GM18498 (cell line): ENCODE measurements around the gene CDH20.

Experiments used
- ATAC-seq: cut with Tn5 transposase; IDR thresholded peaks from one replicate; pipeline ENCODE4 v1.9.1; 2021; ENCODE audit warnings: mild to moderate bottlenecking, moderate library complexity; ENCODE audit not compliant: unreplicated experiment

Gene CDH20

GRCh38 chr18:61570070-61570469 lies 236.8 kb downstream of the CDH20 start:
- no peak for ATAC-seq

GRCh38 chr18:61572084-61572655 lies 238.9 kb downstream of the CDH20 start:
- no peak for ATAC-seq

GRCh38 chr18:61572871-61573270 lies 239.6 kb downstream of the CDH20 start:
- no peak for ATAC-seq

GRCh38 chr18:61574665-61575064 lies 241.4 kb downstream of the CDH20 start:
- ATAC-seq, result no peak

- no peak for ATAC-seq
Observed at GRCh38 chr18:61575419-61575818, 242.2 kb downstream of the CDH20 start.

GRCh38 chr18:61578846-61579245 lies 245.6 kb downstream of the CDH20 start:
- no peak for ATAC-seq

- no peak for ATAC-seq
Observed at GRCh38 chr18:61579581-61579980, 246.4 kb downstream of the CDH20 start.

GRCh38 chr18:61580046-61580445 lies 246.8 kb downstream of the CDH20 start:
- no peak for ATAC-seq

GRCh38 chr18:61581578-61582201 lies 248.5 kb downstream of the CDH20 start:
- ATAC-seq, result peak; percentile 95

- no peak for ATAC-seq
Observed at GRCh38 chr18:61582202-61582710, 249.0 kb downstream of the CDH20 start.

GRCh38 chr18:61583548-61583947 lies 250.3 kb downstream of the CDH20 start:
- no peak for ATAC-seq

GRCh38 chr18:61587865-61588264 lies 254.6 kb downstream of the CDH20 start:
- no peak for ATAC-seq

- ATAC-seq, result no peak
Observed at GRCh38 chr18:61589053-61589723, 256.0 kb downstream of the CDH20 start.

- no peak for ATAC-seq
Observed at GRCh38 chr18:61589724-61590065, 256.5 kb downstream of the CDH20 start.

- no peak for ATAC-seq
Observed at GRCh38 chr18:61591253-61591652, 258.0 kb downstream of the CDH20 start.

- ATAC-seq, result no peak
Observed at GRCh38 chr18:61595615-61596251, 262.5 kb downstream of the CDH20 start.

- ATAC-seq, result no peak
Observed at GRCh38 chr18:61596296-61596695, 263.1 kb downstream of the CDH20 start.

- no peak for ATAC-seq
Observed at GRCh38 chr18:61597316-61597715, 264.1 kb downstream of the CDH20 start.

GRCh38 chr18:61600422-61600821 lies 267.2 kb downstream of the CDH20 start:
- no peak for ATAC-seq

- no peak for ATAC-seq
Observed at GRCh38 chr18:61602836-61603235, 269.6 kb downstream of the CDH20 start.
